HG02852 (cell line): ENCODE results near the gene CRLF2.
"Not testable (repeated sequence)": the region's sequence is repeated elsewhere in the genome, so short reads cannot be mapped to it uniquely, and the experiment has no call there.

ENCODE experiments used
- ATAC-seq: cut with Tn5 transposase; IDR thresholded peaks from one replicate; pipeline ENCODE4 v1.9.1; 2021; ENCODE audit warnings: mild to moderate bottlenecking, moderate library complexity; ENCODE audit not compliant: unreplicated experiment

CRLF2 gene

GRCh38 chrX:1169189-1169588, 43.3 kb downstream of the CRLF2 start:
- ATAC-seq: no peak

DNA sequence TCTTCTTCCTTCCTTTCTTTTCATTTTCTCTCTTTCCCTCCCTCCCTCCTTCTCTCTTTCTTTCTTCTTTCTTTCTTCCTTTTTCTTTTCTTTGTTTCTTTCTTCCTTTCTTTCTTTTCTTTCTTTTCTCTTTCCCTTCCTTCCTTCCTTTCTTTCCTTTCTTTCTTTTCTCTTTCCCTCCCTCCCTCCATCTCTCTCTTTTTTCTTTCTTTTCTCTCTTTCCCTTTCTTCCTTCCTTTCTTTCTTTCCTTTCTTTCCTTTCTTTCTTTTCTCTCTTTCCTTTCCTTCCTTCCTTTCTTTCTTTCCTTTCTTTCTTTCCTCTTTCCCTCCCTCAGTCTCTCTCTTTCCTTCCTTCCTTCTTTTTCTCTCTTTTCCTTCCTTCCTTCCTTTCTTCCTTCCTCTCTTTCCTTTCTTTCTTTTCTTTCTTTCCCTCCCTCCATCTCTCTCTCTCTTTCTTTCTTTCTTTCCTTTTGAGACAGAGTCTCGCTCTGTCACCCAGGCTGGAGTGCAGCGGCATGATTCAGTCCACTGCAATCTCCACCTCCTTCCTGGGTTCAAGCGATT, 44.4 kb downstream of the CRLF2 start:
- no peak for ATAC-seq

DNA sequence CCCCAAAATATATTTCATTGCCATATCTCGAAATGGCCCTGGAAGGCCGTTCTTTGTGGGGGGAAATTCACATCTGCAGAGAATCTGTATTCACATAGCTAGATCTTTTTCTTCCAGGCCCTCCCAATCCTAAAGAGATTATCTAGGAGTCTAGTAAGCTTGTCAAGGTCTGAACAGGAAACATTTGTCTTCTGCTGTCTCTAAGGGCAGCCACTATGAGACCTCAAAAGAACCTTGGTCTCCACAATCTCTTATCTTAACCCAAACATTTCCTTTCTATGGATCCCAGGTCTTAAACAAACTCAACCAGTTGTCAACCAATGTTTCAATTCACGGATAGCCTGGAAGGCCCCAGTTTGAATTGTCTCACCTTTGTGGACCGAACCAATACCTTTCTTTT, 45.0 kb downstream of the CRLF2 start:
- no peak for ATAC-seq

GRCh38 chrX:1165535-1166196, 46.8 kb downstream of the CRLF2 start:
- no peak for ATAC-seq

GRCh38 chrX:1164322-1165288, 47.8 kb downstream of the CRLF2 start:
- ATAC-seq: no peak

DNA sequence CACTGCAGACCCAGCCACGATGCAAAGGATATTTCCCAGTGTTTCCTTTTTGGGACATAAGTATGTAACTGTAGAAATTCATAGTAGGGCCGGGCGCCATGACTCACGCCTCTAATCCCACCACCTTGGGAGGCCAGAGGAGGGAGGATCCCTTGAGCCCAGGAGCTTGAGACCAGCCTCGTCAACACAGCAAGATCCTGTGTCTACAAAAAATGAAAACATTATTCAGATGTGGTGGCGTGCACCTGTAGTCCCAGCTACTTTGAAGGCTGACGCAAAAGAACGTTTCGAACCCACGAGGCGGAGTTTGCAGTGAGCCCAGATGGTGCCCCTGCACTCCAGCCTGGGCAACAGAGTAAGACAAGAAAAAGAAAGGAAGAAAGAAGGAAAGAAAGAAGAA, 49.2 kb downstream of the CRLF2 start:
- ATAC-seq: no peak

DNA sequence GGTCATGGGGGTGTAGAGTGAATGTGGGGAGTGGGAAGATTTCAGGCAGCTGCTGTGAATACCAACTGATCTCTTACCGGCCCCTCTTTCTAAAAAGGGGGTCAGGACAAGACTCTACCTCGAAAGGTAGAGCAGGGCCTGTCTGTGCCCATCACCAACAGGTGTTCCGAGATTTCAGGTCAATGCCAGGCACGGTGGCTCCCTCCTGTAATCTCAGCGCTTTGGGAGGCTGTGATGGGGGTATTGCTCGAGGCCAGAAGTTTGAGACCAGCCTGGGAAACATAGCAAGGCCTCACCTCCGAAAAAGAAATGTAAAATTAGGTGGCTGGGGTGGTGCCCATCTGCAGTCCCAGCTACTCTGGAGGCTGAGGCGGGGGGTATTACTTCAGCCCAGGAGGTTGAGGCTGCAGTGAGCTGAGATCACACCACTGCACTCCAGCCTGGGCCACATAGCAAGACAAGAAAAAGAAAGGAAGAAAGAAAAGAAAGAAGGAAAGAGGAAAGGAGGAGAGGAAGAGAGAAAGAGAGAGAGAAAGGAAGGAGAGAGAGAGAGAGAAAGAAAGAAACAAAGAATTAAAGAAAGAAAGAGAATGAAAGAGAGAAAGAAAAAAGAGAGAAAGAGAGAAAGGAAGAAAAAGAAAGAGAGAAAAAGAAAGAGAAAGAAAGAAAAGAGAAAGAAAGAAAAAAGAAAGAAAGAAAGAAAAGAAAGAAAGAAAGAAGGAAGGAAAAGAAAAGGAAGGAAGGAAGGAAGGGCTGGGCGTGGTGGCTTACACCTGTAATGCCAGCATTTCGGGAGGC, 50.1 kb downstream of the CRLF2 start:
- ATAC-seq: no peak

- ATAC-seq: no peak
Observed at GRCh38 chrX:1159548-1159947, 52.9 kb downstream of the CRLF2 start.

DNA sequence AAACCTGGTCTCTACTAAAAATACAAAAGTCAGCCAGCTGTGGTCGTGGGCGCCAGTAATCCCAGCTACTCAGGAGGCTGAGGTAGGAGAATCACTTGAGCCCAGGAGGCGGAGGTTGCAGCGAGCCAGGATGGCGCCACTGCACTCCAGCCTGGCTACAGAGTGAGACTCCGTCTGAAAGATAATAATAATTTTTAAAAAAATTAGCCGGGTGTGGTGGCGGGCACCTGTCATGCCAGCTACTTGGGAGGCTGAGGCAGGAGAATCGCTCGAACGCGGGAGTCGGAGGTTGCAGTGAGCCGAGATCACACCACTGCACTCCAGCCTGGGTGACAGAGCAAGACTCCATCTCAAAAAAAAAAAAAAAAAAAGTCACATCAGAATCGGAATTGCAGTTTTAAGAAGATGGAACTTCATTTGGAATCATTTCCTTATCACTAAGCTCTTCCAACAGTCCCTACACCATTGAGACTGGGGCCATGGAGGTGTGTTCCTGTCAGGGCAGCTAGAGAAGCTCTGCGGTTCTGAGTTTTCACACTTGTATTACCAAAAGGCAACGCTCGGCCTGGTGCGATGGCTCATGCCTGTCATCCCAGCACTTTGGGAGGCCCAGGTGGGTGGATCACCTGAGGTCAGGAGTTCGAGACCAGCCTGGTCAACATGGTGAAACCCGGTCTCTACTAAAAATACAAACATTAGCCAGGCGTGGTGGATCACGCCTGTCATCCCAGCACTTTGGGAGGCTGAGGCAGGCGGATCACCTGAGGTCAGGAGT, 55.6 kb downstream of the CRLF2 start:
- not testable (repeated sequence) for ATAC-seq

DNA sequence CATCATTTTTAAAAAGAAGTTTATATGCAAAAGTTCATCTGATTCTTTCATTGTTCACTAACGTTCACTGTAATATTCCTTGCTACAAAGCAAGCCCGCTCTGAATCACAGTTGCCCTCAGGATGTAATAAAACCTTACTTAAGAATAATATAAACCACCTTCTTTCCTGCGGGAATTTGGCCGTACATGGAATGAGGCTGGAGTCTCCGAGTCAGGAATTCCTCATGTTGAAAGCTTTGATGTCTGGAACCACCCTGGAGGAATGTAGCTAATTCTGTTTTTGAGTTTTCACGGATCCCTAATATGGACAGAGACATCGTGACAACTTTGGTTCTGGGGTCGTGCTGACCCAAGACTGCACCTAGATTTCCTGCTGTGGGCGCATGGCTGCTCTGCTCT, 58.5 kb downstream of the CRLF2 start:
- no peak for ATAC-seq

- ATAC-seq: no peak
Observed at GRCh38 chrX:1152090-1152489, 60.4 kb downstream of the CRLF2 start.

- no peak for ATAC-seq
Observed at GRCh38 chrX:1151378-1152077, 60.9 kb downstream of the CRLF2 start.

DNA sequence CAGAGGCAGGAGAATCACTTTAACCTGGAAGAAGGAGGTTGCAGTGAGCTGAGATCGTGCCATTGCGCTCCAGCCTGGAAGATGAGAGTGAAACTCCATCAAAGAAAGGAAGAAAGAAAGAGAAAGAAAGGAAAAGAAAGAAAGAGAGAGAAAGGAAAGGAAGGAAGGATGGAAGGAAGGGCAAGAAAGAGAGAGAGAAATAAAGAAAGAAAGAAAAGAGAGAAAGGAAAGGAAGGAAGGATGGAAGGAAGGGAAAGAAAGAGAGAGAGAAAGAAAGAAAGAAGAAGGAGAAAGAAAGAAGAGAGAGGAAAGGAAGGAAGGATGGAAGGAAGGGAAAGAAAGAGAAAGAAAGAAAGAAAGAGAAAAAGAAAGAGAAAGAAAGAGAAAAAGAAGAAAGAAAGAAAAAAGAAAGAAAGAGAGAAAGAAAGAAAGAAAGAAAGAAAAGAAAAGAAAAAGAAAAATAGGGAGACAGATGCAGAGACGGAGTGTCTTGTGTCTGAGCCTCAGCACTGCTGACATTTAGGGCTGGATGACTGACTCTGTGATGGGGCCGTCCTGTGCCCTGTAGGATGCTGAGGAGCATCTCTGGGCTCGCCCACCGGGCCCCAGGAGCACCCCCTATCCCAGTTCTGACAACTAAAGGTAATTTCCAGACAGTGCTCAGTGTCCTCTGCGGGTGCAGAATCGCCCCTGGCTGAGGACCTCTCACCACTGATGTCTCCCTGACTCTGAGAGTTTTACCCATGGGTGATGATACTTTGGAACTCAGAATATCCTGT, 61.7 kb downstream of the CRLF2 start:
- ATAC-seq: no peak

DNA sequence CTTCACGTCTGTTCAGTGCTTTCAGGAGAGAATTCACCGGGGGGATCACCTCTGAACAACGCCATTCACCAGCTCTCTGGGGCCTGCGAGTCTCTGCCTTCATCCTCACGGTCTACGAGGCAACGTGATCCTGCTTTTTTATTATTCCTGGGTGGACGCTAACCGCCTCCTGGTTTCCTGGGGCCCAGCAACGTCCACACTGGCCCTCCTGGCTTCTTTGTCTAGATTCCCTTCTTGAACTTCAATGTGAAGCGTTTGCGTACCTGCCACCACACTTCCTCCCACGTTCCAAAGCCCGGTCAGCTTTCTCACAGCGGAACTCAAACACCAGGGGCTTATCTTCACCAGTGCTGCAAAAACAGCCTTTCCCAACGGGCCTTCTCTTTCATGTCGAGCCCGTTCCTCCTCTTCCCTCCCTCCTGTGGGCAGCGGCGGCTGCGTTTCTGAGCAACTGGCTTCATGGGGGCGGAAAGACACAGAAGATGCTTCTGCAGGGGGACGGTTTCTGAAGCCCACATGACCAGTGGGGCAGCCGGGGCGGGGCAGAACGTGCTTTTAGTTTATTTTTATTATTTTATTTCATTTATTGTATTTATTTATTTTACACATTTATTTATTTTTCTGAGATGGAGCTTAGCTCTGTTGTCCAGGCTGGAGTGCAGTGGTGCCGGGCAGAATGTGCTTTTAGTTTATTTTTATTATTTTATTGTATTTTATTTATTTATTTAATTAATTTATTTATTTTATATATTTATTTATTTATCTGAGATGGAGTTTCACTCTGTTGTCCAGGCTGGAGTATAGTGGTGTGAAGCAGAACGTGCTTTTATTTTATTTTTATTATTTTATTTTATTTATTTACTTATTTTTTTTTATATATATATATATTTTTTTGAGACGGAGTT, 64.6 kb downstream of the CRLF2 start:
- ATAC-seq: no peak

GRCh38 chrX:1144293-1144692, 68.2 kb downstream of the CRLF2 start:
- no peak for ATAC-seq
